ENCODE measurements around the gene EXOC4. TPM values are rescaled to one million over a fixed set of nuclear protein-coding genes. Genes with fewer than 3 reads are reported as not detected.

The EXOC4 gene
- total RNA-seq, 4 donors from 2014 or later, result 36.9 to 78.0 (median 52.2) TPM

DNA sequence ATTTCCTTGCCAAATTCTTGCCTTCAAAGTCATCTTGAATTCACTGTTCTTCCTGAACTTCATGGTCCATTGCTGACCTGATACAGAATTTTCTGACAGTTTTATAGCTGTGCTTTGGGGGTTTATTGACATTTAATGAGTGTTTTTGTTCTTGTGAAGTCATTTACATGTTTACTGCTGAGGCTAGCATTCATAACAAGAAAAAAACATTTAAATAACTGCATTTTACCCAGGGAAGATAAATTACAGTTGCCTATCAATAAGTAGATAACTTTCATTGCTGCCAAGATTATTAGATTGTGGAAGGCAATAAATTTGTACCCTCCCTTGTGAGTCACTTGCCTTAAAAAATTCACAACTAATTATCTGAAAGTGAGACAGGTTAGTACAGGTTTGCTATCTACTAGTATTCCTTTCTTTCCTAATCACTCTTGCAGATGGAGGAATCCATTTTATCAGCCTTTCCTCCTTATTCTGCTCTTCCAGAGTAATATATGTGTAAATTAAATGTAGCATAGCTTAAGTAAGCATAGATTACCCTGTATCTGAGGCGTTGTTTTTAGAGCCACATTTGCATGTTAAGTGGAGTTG lies 178.4 kb downstream of the EXOC4 start:
- intact Hi-C loops (cut with DNase I; ENCODE audit: low total_unique reads), result loop anchor here (10.0 kb wide), 1 partner anchor 1116 kb away; no protein-coding TSS in a partner anchor
- H3K27me3 ChIP-seq, result no peaks in the 10 kb centered on the region
- no peaks in the 10 kb centered on the region for H3K36me3 ChIP-seq
- H3K4me1 ChIP-seq, result peaks cover 4 to 5% of the 10 kb centered on the region in 2 donors
- TF ChIP-seq, protein P1, sequence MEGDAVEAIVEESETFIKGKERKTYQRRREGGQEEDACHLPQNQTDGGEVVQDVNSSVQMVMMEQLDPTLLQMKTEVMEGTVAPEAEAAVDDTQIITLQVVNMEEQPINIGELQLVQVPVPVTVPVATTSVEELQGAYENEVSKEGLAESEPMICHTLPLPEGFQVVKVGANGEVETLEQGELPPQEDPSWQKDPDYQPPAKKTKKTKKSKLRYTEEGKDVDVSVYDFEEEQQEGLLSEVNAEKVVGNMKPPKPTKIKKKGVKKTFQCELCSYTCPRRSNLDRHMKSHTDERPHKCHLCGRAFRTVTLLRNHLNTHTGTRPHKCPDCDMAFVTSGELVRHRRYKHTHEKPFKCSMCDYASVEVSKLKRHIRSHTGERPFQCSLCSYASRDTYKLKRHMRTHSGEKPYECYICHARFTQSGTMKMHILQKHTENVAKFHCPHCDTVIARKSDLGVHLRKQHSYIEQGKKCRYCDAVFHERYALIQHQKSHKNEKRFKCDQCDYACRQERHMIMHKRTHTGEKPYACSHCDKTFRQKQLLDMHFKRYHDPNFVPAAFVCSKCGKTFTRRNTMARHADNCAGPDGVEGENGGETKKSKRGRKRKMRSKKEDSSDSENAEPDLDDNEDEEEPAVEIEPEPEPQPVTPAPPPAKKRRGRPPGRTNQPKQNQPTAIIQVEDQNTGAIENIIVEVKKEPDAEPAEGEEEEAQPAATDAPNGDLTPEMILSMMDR (IDR thresholded peaks at IDR 0.05 in 4 of 5, conservative IDR thresholded peaks at IDR 0.05 in 1 of 5), result no peak
- no peak for TF ChIP-seq POLR2A (IDR thresholded peaks at IDR 0.05)
- H3K4me3 ChIP-seq, result no peak overlapping the region
- H3K27ac ChIP-seq, result no peak overlapping the region
- no peak for DNase-seq
- ATAC-seq, result no peak
- no peaks in the 10 kb centered on the region for H3K9me3 ChIP-seq
- in situ Hi-C loops (cut with MboI; ENCODE audit: low sequenced_read_pairs in 4 of 4), result loop anchor here in 1 of 4 donors (25.0 kb wide), 1 partner anchor 1119 kb away; no protein-coding TSS in a partner anchor

DNA sequence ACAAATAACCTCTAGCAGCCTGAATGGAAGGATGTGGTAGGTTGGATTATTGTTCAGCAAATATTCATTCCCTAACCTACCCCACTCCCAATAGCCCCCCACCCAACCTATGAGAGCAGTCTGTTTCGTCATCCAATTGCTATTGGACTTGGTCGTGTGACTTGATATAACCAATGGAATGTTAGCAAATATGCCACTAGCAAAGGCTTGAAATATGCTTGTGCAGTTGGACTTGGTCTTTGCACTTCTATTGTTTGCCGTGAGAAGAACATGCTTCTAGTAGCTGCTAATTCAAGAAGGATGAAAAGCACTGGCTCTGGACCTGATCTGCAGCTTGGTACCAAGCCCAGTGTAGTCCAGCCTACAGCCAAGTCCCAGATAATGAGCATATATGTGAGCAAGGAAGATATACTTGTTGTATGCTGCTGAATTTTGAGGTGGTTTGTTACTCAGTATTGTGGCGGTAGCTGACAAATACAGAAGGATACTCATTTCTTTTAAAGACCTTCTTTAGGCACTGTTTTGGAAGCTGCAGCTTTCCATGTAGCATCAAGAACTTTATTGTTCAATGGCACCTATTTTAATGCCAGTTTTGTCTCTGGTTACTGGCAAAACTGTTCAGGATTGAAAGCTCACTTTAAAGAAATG lies 180.4 kb downstream of the EXOC4 start:
- no peak for TF ChIP-seq POLR2A (IDR thresholded peaks at IDR 0.05)
- TF ChIP-seq, protein P1 (IDR thresholded peaks at IDR 0.05 in 4 of 5, conservative IDR thresholded peaks at IDR 0.05 in 1 of 5), result no peak
- H3K27ac ChIP-seq, result no peak overlapping the region
- H3K4me1 ChIP-seq, result peaks cover 5 to 7% of the 10 kb centered on the region in 2 donors
- ATAC-seq, result no peak
- no peaks in the 10 kb centered on the region for H3K36me3 ChIP-seq
- in situ Hi-C loops (cut with MboI; ENCODE audit: low sequenced_read_pairs in 4 of 4), result loop anchor here in 1 of 4 donors (25.0 kb wide), 1 partner anchor 1121 kb away; no protein-coding TSS in a partner anchor
- H3K4me3 ChIP-seq, result no peak overlapping the region
- no peak for DNase-seq
- no peaks in the 10 kb centered on the region for H3K27me3 ChIP-seq
- H3K9me3 ChIP-seq, result no peaks in the 10 kb centered on the region
- intact Hi-C loops (cut with DNase I; ENCODE audit: low total_unique reads), result loop anchor here (10.0 kb wide), 1 partner anchor 1118 kb away; no protein-coding TSS in a partner anchor

DNA sequence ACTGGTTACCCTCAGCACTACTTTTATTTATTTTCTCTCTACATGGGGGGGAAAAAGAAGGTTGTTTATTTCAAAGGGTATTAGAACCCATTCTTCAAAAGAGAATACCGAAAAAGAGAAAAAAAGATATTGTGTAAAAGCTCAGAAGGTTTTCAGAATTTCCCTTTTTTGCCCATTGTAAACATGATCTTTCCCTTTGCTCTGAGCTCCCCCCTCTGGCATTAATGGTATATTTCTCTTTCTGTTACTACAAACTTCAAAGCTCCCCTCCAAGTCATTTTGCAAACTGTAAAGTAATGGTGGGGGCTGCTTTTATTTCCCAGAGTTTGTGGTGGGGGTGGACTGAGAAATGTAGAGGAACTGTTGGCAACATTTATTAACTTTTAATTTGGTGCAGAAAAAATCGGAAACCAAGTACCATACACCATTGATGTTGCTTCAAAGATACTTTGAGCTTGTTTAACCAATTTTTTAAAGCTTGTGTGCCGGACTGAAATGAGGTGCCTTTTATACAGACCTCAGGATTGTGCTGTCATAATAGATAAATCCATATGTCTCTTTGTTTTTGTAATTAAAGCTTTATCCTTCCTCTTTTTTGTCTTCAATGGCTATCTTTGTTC lies 181.5 kb downstream of the EXOC4 start:
- no peak for DNase-seq
- TF ChIP-seq, protein P1 (IDR thresholded peaks at IDR 0.05 in 4 of 5, conservative IDR thresholded peaks at IDR 0.05 in 1 of 5), result peak in 4 of 5 experiments; percentile 15 to 48 (median 32)
- no peak for TF ChIP-seq POLR2A (IDR thresholded peaks at IDR 0.05)
- Histone ChIP-seq H3K4me1 (peaks cover 5 to 7% of the 10 kb centered on the region in 2 donors), H3K36me3 (no peaks in the 10 kb centered on the region), H3K4me3 (no peak overlapping the region), H3K27me3 (no peaks in the 10 kb centered on the region), H3K27ac (no peak overlapping the region), H3K9me3 (no peaks in the 10 kb centered on the region)
- intact Hi-C loops (cut with DNase I; ENCODE audit: low total_unique reads), result loop anchor here (10.0 kb wide), 1 partner anchor 1120 kb away; no protein-coding TSS in a partner anchor
- no peak for ATAC-seq
- in situ Hi-C loops (cut with MboI; ENCODE audit: low sequenced_read_pairs in 4 of 4), result loop anchor here in 1 of 4 donors (25.0 kb wide), 1 partner anchor 1122 kb away; no protein-coding TSS in a partner anchor

DNA sequence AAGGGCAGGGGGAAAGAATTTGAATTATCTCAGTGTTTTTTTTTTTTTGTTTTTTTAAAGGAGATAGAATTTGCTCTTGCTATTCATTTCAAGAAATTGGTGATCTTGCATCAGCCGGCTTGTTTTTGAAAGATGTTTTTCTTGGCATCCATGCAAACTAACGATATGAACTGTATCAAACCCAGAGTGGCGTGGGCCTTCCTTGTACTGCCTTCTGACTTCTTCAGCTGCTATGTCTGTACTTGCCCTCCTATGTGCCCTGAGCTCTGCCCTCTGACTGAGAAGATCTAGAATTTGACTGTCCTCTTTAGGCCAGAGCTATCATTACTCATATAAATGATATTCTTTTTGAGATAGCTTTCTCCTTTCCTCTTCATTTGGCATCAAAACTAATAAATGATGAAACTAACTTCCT lies 183.1 kb downstream of the EXOC4 start:
- TF ChIP-seq POLR2A (IDR thresholded peaks at IDR 0.05), result no peak
- TF ChIP-seq, protein P1 (IDR thresholded peaks at IDR 0.05 in 4 of 5, conservative IDR thresholded peaks at IDR 0.05 in 1 of 5), result no peak
- Histone ChIP-seq H3K9me3 (no peaks in the 10 kb centered on the region), H3K27ac (no peak overlapping the region), H3K4me1 (peaks cover 5 to 7% of the 10 kb centered on the region in 2 donors), H3K27me3 (no peaks in the 10 kb centered on the region), H3K4me3 (no peak overlapping the region), H3K36me3 (no peaks in the 10 kb centered on the region)
- DNase-seq (no peak), ATAC-seq (no peak)
- intact Hi-C loops (cut with DNase I; ENCODE audit: low total_unique reads), result loop anchor here (10.0 kb wide), 1 partner anchor 1121 kb away; no protein-coding TSS in a partner anchor
- in situ Hi-C loops (cut with MboI; ENCODE audit: low sequenced_read_pairs in 4 of 4), result loop anchor here in 1 of 4 donors (25.0 kb wide), 1 partner anchor 1124 kb away; no protein-coding TSS in a partner anchor

Measured in gastrocnemius medialis (tissue), 4 donors.